T follicular helper cell (primary cell): ENCODE results near the gene SLC2A2.

Experiments used
- DNase-seq: peaks from one replicate; pipeline ENCODE4 v3.0.0-alpha.2; 2020; ENCODE audit warnings: low read depth
- total RNA-seq, 2 experiments: gene quantifications; one replicate each; lab custom pipeline; 2026; lab: John Stamatoyannopoulos, UW

Gene SLC2A2
- 0 reads per million in 2 experiments for total RNA-seq

GRCh38 chr3:171026597-171027293 is at the start of gene SLC2A2:
Gene SLC2A2 (minus strand): TSS chr3:171026720. CDS start chr3:171026670, 50 bp downstream.
- no peak for DNase-seq

GRCh38 chr3:171072432-171072831 is 45.9 kb upstream of the SLC2A2 start:
- DNase-seq = no peak

DNA sequence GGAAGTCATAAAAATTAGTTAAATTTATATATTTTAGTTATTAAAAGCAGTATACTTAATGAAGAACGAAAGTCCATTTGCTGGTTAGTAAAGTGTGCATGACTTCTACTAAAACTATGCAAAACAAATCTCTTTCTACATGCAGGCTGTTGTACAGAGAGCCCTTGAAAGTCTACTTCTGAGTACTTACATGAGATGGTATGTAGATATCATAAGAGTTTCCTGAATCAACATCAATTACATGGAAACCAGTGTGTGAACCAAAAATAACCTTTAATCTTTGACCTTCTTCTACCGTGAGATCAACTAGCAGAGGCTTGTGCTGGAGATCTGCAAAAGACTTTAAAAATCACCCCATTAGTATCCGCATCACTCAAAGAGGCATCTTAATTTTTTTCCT is 42.1 kb upstream of the SLC2A2 start:
- DNase-seq = no peak

GRCh38 chr3:171066206-171066605 is 39.7 kb upstream of the SLC2A2 start:
- no peak for DNase-seq

DNA sequence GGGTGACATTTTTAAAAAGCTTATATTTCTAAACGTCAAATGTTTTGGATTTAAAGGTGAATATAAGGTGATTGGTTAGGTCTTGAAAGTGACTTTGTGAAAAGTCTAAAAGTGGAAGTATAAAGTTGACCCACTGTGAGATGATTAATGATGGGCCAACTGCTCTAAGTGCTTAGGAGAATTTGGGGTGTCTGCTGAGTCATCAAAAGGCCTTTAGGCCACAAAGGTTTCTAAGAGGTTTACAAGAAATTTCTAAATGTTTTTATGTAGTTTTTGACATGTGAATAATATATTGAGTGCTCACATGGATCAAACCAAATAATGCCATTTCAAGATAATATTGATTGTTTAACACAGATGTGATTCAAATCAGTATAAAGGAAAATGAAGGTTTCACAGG is 39.2 kb upstream of the SLC2A2 start:
- no peak for DNase-seq

DNA sequence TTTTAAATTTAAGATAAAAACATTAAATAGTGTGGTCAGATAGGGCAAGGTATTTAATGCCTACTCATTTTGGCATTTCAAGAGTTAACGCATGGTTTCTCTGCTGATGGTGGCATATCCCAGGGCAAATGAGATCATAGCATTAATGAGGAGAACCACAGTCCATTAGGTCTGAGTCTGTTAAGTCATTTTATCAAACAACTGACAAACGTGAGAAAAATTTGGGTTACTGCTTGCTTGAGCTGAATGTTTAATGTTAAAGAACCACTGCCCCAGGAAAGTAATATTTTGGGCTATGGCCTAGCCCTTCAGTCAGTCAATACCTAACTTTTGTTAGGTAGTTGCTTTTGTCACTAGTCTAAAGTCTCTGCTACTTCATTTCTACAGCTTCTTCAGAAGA is 37.9 kb upstream of the SLC2A2 start:
- no peak for DNase-seq

- no peak for DNase-seq
Observed at GRCh38 chr3:171061749-171062148, 35.2 kb upstream of the SLC2A2 start.

- no peak for DNase-seq
Observed at GRCh38 chr3:171059978-171060377, 33.5 kb upstream of the SLC2A2 start.

GRCh38 chr3:171058873-171059603 is 32.5 kb upstream of the SLC2A2 start:
- no peak for DNase-seq

GRCh38 chr3:171058058-171058457 is 31.5 kb upstream of the SLC2A2 start:
- DNase-seq = no peak

DNA sequence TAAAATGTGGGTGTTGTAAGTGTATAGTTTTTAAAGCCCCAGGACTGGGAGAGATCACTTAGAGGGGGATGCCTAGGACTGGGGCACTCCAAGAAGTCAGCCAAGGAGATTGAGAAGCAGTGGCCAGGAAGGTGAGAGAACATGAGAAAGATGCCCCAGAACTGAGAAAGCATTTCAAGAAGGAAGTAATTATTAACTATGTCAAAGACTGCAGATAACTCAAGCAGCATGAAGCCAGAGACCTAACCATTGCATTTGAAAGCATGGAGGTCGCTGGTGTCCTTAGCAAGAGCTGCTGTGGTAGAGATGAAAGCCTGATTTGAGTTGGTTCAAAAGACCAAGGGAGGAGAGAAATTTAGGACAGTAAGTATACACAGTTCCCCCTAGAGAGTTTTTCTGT is 30.6 kb upstream of the SLC2A2 start:
- DNase-seq = no peak

DNA sequence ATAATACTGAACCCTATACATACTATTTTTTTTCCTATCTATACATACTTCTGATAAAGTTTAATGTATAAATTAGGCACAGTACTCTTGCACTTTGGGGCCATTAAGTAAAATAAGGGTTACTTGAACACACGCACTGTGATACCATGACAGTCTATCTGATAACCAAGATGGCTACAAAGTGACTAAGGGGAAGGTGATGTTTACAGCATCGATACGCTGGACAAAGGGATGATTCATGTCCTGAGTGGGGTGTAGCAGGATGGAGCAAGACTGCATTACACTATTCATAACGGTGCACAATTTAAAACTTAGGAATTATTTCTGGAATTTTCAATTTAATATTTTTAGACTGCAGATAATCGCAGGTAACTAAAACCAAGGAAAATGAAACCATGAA is 30.0 kb upstream of the SLC2A2 start:
- no peak for DNase-seq

DNA sequence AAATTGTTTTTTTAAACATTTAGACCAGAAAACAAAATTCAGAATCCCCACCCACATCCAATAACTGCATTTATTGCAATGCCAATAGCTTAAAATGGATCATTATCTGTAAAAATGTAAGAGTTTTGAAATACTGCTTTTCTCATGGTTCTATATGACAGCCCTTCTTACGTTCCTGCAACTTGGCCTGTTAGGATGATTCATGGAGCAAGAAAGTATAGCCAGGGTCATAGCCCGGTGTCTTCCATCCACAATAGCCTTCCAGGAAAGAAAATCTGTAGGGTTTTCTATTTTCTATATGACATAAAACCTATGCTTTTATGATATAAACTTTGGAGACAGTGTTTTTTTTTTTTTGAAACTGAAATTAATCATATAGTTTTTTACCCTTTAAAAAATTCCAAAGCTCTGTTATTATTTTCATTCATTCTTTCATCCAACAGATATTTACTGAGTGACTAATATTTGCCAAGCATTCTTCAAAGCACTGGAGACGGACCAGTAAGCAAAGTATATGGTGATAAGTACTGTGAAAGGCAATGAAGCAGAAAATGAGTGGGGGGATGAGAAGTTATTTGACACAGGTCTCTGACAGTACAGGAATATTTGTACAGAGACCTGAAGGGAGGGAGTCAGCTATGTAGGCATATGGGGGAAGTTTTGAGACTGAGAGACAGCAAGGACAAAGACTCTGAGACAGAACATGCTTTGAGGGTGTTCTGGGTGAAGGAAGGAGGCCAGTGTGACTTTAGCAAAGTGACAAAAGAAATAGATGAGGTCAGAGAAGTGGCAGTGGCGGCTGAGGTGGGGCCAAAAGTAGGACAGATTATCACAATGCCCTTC is 29.0 kb upstream of the SLC2A2 start:
- no peak for DNase-seq

DNA sequence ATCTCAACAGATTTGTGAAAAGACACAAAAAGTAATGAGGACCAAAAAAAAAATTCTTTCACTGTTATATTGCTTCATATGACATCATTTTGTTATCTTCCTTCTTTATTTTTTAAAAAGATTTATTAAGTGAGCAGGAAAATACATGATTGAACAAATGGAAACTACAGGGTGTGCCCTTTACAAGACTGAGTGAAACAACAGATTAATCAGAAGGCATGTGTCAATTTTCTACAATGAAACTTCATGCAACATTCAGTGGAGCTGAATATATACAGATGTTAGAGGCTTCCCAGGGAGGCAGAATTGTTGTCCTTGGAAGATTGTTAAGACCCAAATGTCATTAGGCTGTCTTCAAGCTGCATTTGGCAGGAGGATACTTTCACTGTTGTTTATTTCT is 28.4 kb upstream of the SLC2A2 start:
- no peak for DNase-seq

DNA sequence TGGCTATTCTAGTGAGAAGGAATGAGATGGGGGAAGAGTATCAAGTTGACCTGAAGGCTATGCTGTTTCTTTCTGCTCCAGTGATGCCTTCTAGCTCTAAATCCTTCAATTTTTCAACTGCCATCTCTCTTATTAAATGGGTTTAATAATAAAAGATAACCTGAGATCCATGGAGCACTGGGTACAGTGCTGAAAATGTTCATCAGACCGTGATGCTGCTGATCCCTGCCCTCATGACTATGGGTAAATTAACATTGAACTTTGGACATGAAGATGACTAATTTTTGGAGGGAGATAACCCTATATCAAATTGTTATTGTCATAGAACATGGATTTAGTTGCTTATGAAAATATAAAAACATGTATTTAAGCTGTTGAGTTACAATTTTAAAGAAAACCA is 27.7 kb upstream of the SLC2A2 start:
- no peak for DNase-seq

DNA sequence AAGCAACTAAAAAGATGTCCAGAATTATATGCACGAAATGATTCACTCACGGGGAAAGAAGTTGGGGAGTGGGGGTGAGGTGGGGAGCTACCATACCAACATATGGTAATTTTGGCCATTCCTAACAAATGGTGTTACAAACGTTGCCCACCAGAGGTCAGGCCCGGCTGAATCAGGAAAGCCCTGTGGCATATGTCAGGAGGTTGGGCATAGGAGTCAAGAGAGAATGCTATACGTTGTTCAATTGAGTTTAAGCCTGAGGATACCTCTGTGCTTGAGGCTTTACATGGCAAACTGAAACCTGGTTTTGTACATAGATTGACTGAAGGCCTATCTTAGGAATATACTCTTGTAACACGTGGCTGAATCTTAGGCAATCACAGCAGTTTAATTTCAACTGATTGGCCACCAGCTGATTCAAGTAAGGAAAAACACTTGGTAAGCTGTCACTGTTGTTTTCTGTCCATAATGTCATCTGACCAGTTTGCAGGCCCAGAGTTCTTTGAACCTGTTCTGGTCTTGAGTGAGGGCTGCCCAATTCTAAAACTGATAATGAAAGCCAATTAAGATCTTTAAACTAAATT is 23.4 kb upstream of the SLC2A2 start:
- peak; percentile 13 for DNase-seq

GRCh38 chr3:171046760-171047159 is 20.2 kb upstream of the SLC2A2 start:
- DNase-seq = no peak

DNA sequence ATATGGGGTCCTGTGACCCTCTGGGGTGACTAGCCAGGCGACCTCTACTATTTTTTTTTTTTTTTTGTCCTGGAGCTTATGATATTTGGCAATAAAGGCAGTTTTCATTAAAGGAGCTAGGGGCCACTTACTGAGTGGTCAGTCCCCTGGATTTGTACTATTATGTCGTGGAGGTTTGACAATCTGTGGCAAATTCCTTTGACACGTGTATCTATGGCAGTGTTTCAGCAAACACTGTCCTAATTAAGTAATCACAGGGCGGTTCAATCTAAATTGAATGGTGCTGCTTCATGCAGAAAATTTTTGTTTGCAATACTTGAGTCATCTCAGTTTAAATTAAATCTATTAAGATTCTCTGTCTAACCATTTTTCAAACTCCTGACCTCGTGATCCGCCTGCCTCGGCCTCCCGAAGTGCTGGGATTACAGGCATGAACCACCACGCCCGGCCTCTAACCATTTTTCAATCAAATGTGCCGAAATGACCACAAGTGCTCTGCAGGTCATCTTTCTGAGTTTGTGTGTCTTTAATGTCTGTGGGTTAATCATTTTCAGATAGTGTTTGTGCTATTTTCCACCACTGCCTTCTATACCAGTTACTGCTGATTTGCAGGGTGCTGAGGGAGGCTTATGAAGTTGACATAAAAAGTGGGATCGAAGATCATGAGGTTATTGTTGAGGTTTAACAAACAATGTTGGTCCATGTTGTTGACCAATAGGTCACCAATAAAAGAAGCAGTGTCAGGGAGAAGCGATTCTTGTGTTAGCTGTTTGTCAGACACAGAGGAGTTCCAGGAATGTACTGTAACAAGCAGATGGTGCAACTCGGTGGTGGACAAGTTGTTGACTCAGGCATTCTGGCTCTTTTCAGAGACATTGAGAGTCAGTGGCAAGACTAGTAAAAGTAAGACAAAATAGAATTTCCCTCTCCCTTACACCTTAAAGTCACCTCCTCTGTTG is 18.6 kb upstream of the SLC2A2 start:
- DNase-seq = no peak

DNA sequence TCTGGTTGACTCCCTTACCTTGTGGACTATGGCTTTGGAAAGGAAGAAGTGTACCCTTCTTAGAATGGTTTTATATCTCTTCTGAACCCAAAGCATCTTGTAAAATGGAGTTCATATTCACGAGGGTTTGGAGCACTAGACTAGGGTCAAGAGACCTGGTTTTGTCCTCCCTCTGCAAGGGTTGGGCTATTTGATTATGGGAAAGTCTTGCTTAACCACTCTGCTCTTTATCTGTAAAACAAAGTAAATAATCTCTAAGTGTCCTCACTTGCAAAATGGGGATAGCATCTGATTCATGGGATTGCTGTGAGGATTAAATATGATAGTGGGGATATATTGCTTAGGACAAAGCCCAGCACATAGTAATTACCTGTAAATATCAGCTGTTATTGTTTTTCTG is 17.9 kb upstream of the SLC2A2 start:
- DNase-seq = no peak

DNA sequence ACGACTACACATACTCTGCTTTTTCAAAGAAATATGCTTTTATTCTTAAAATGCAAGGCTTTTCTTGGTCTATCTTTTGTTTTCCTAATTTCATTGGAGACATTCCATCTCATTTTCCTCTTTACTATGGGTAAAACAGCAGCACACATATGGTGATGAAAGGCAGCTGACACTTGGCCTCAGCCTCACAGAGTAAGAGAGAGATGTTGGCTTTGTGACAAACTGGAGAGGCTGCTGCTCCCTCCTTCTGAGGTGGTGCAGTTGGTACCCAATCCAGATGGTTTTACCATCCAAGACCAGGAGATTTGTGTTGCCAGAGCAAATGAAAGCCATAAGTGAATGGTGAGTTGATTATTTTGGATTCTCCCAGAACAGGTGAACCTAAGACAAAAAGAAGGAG is 13.2 kb upstream of the SLC2A2 start:
- no peak for DNase-seq

- DNase-seq = no peak
Observed at GRCh38 chr3:171038342-171038741, 11.8 kb upstream of the SLC2A2 start.
